ENCODE data around the gene FAAP20. TPM values are rescaled to one million over a fixed set of nuclear protein-coding genes. Genes with fewer than 3 reads are reported as not detected.

Gene FAAP20
- total and polyA plus RNA-seq, 9 of the 15 experiments (the other 6 are each of a cell fraction or from before 2014, with no cell fraction given): 0.58 to 143 (median 9.9) TPM

- TF ChIP-seq RBM22 (IDR thresholded peaks at IDR 0.05; ENCODE audit: low read depth, low read length, poor library complexity, severe bottlenecking): no peak
- no peak for TF ChIP-seq ZNF124 (CRISPR knock-in tag; IDR thresholded peaks at IDR 0.05)
- no peak for TF ChIP-seq ZC3H11A (IDR thresholded peaks at IDR 0.05; ENCODE audit: low read depth, low read length)
- no peak for TF ChIP-seq JUNB (CRISPR knock-in tag; conservative IDR thresholded peaks at IDR 0.05)
- 0 out of 4 replicates have a peak, but pooled peaks of 1 of the 2 experiments have one; percentile 24 for TF ChIP-seq FOXA3 (CRISPR knock-in tag; conservative IDR thresholded peaks at IDR 0.05 in 1 of 2, IDR thresholded peaks at IDR 0.05 in 1 of 2)
- TF ChIP-seq, protein P1, sequence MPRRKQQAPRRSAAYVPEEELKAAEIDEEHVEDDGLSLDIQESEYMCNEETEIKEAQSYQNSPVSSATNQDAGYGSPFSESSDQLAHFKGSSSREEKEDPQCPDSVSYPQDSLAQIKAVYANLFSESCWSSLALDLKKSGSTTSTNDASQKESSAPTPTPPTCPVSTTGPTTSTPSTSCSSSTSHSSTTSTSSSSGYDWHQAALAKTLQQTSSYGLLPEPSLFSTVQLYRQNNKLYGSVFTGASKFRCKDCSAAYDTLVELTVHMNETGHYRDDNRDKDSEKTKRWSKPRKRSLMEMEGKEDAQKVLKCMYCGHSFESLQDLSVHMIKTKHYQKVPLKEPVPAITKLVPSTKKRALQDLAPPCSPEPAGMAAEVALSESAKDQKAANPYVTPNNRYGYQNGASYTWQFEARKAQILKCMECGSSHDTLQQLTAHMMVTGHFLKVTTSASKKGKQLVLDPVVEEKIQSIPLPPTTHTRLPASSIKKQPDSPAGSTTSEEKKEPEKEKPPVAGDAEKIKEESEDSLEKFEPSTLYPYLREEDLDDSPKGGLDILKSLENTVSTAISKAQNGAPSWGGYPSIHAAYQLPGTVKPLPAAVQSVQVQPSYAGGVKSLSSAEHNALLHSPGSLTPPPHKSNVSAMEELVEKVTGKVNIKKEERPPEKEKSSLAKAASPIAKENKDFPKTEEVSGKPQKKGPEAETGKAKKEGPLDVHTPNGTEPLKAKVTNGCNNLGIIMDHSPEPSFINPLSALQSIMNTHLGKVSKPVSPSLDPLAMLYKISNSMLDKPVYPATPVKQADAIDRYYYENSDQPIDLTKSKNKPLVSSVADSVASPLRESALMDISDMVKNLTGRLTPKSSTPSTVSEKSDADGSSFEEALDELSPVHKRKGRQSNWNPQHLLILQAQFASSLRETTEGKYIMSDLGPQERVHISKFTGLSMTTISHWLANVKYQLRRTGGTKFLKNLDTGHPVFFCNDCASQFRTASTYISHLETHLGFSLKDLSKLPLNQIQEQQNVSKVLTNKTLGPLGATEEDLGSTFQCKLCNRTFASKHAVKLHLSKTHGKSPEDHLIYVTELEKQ (CRISPR knock-in tag; IDR thresholded peaks at IDR 0.05): no peak
- TF ChIP-seq NCOA6 (IDR thresholded peaks at IDR 0.05): no peak
- TF ChIP-seq ZNF79 (CRISPR knock-in tag; IDR thresholded peaks at IDR 0.05; ENCODE audit: low read depth): no peak
- no peak for TF ChIP-seq HMG20A (CRISPR knock-in tag; conservative IDR thresholded peaks at IDR 0.05)
- no peak for TF ChIP-seq ZNF717 (CRISPR knock-in tag; IDR thresholded peaks at IDR 0.05)
- TF ChIP-seq HCFC1 (IDR thresholded peaks at IDR 0.05; ENCODE audit: low read depth, low read length): no peak
- TF ChIP-seq ZNF175 (CRISPR knock-in tag; IDR thresholded peaks at IDR 0.05; ENCODE audit: low read depth): no peak
- peak; percentile 34; the same call in 1 of the 2 replicates for TF ChIP-seq ZNF592 (IDR thresholded peaks at IDR 0.05)
- no peak for TF ChIP-seq ZNF23 (CRISPR knock-in tag; IDR thresholded peaks at IDR 0.05)
- no peak for TF ChIP-seq TCFL5 (CRISPR knock-in tag; conservative IDR thresholded peaks at IDR 0.05)
- TF ChIP-seq BCL6 (CRISPR knock-in tag; IDR thresholded peaks at IDR 0.05): no peak
- TF ChIP-seq PCBP1 (IDR thresholded peaks at IDR 0.05; ENCODE audit: low read depth, low read length, poor library complexity, severe bottlenecking): no peak
- peak; percentile 14; the same call in 1 of the 2 replicates for TF ChIP-seq STAG1 (CRISPR knock-in tag; IDR thresholded peaks at IDR 0.05; ENCODE audit: borderline replicate concordance)
- no peak for TF ChIP-seq WHSC1 (IDR thresholded peaks at IDR 0.05; ENCODE audit: low read length)
- peak in 1 of 2 experiments; percentile 65; a peak in 2 of 4 replicates for TF ChIP-seq MAZ (CRISPR knock-in tag; conservative IDR thresholded peaks at IDR 0.05 in 1 of 2, IDR thresholded peaks at IDR 0.05 in 1 of 2)
- no peak for TF ChIP-seq ETV5 (CRISPR knock-in tag; IDR thresholded peaks at IDR 0.05; ENCODE audit: low read depth)
Measured at GRCh38 chr1:2174348-2175054, 20.1 kb downstream of the FAAP20 start (continued).
